Esophagus squamous epithelium (tissue), 4 donors: ENCODE results near the gene FILIP1L.

Source experiments
- CTCF ChIP-seq, 6 experiments: fragments of 450-650 bp in 4 of 6; fragments of 200-600 bp in 2 of 6; sonication (generic) in 2 of 6; IDR thresholded peaks; one replicate each; pipeline ENCODE4 v1.5.1; 2016 to 2019; ENCODE audit warnings: antibody characterized with exemption in 6 of 6, mild to moderate bottlenecking in 4 of 6, moderate library complexity in 4 of 6
- POLR2A ChIP-seq, 4 donors: fragments of 450-650 bp; IDR thresholded peaks; one replicate each; pipeline ENCODE4 v1.6.1; 2017; ENCODE audit warnings: antibody characterized with exemption in 4 of 4, mild to moderate bottlenecking in 4 of 4, moderate library complexity in 3 of 4

- TF ChIP-seq CTCF (IDR thresholded peaks at IDR 0.05), result no peak
- no peak for TF ChIP-seq POLR2A (IDR thresholded peaks at IDR 0.05)
Observed at GRCh38 chr3:100154171-100154570, 39.9 kb upstream of the FILIP1L start.
